ENCODE results near the gene NEDD4L. TPM values are rescaled to one million over a fixed set of nuclear protein-coding genes. Genes with fewer than 3 reads are reported as not detected.

The NEDD4L gene
- polyA plus RNA-seq, 1 donor (not counting 4 experiments of a cell fraction or from before 2014, with no cell fraction given), result 52.6 TPM

DNA sequence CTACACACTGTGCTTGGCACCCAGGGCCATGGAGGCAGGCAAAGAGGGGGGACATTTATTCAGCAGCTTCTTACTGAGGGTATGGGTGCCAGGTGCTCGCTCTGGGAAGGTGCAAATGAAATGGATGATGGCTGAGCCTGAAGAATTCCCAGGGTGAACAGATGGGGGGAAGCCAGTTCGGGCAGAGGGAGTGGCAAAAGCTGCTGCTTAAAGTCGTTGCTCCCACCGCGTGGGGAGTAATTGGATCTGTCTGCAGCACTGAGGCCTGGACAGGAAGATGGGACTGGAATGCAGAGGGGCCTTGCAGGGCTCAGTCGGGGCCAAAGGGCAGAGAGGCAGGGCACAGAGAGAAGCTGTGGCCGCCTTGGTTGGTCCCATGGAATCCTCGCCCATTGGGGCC lies 51.2 kb downstream of the NEDD4L start:
- peaks cover 16% of the 10 kb centered on the region for H3K4me1 ChIP-seq (ENCODE audit: control insufficient read depth, extremely low read depth, insufficient read depth, low read length)
- H4K20me1 ChIP-seq (ENCODE audit: control insufficient read depth, extremely low read depth, insufficient read depth, low read length), result no peaks in the 10 kb centered on the region
- H3K9ac ChIP-seq (ENCODE audit: control insufficient read depth, extremely low read depth, insufficient read depth, low read length), result no peak overlapping the region
- no peaks in the 10 kb centered on the region for H3K79me2 ChIP-seq (ENCODE audit: control insufficient read depth, insufficient read depth, low read length)
- H3K36me3 ChIP-seq (ENCODE audit: control insufficient read depth in 2 of 2, extremely low read depth in 1 of 2, insufficient read depth in 2 of 2, low read length in 2 of 2), result no peaks in the 10 kb centered on the region
- no peak for DNase-seq (ENCODE audit: low read depth, low spot score)
- dilution Hi-C loops (cut with MboI; ENCODE audit: extremely low pct_ligation_motif_present, low sequenced_read_pairs), result no loop called here
- no peak overlapping the region for H2AFZ ChIP-seq (ENCODE audit: control insufficient read depth, low read length)
- no peaks in the 10 kb centered on the region for H3K9me1 ChIP-seq (ENCODE audit: control insufficient read depth, extremely low read depth, insufficient read depth, low read length)
- no peak overlapping the region for H3K27ac ChIP-seq (ENCODE audit: control insufficient read depth, insufficient read depth, low read length)
- no peaks in the 10 kb centered on the region for H3K27me3 ChIP-seq (ENCODE audit: control insufficient read depth, extremely low read depth, insufficient read depth, low read length)
- FAIRE-seq, result no peak
- no peak overlapping the region for H3K4me3 ChIP-seq (ENCODE audit: control insufficient read depth in 2 of 3, extremely low read depth in 1 of 3, insufficient read depth in 2 of 3, low read depth in 1 of 3, low read length in 3 of 3)
- H3K9me3 ChIP-seq (ENCODE audit: control insufficient read depth, low read depth, low read length), result no peaks in the 10 kb centered on the region
- TF ChIP-seq EZH2 (IDR thresholded peaks at IDR 0.05; ENCODE audit: low read length), result no peak
- TF ChIP-seq, protein P1, sequence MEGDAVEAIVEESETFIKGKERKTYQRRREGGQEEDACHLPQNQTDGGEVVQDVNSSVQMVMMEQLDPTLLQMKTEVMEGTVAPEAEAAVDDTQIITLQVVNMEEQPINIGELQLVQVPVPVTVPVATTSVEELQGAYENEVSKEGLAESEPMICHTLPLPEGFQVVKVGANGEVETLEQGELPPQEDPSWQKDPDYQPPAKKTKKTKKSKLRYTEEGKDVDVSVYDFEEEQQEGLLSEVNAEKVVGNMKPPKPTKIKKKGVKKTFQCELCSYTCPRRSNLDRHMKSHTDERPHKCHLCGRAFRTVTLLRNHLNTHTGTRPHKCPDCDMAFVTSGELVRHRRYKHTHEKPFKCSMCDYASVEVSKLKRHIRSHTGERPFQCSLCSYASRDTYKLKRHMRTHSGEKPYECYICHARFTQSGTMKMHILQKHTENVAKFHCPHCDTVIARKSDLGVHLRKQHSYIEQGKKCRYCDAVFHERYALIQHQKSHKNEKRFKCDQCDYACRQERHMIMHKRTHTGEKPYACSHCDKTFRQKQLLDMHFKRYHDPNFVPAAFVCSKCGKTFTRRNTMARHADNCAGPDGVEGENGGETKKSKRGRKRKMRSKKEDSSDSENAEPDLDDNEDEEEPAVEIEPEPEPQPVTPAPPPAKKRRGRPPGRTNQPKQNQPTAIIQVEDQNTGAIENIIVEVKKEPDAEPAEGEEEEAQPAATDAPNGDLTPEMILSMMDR (optimal IDR thresholded peaks at IDR 0.05 in 1 of 3, IDR thresholded peaks at IDR 0.05 in 1 of 3, conservative IDR thresholded peaks at IDR 0.05 in 1 of 3; ENCODE audit: extremely low read depth in 1 of 3, insufficient read depth in 2 of 3, low read length in 3 of 3), result no peak
- no peak overlapping the region for H3K4me2 ChIP-seq (ENCODE audit: control insufficient read depth, extremely low read depth, insufficient read depth, low read depth, low read length)

DNA sequence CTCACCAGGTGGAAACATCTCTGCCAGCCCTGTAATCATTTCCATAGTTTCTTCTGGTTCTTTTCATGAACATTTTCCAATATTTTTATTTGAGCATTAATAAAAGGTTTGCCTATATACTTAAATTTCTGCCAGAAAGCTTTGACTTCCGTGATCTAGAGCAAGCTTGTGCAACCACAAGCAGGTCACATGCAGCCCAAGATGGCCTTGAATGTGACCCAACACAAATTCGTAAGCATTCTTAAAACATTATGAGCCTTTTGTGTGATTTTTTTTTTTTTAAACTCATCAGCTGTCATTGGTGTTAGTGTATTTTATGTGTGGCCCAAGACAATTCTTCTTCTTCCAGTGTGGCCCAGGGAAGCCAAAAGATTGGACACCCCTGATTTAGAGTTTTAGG lies 51.6 kb downstream of the NEDD4L start:
- DNase-seq (ENCODE audit: low read depth, low spot score) (no peak), FAIRE-seq (no peak)
- H3K4me1 ChIP-seq (ENCODE audit: control insufficient read depth, extremely low read depth, insufficient read depth, low read length), result peaks cover 15% of the 10 kb centered on the region
- H3K9ac ChIP-seq (ENCODE audit: control insufficient read depth, extremely low read depth, insufficient read depth, low read length), result no peak overlapping the region
- no peaks in the 10 kb centered on the region for H3K9me3 ChIP-seq (ENCODE audit: control insufficient read depth, low read depth, low read length)
- no peak for TF ChIP-seq EZH2 (IDR thresholded peaks at IDR 0.05; ENCODE audit: low read length)
- H3K4me2 ChIP-seq (ENCODE audit: control insufficient read depth, extremely low read depth, insufficient read depth, low read depth, low read length), result no peak overlapping the region
- H2AFZ ChIP-seq (ENCODE audit: control insufficient read depth, low read length), result no peak overlapping the region
- H4K20me1 ChIP-seq (ENCODE audit: control insufficient read depth, extremely low read depth, insufficient read depth, low read length), result no peaks in the 10 kb centered on the region
- no peaks in the 10 kb centered on the region for H3K79me2 ChIP-seq (ENCODE audit: control insufficient read depth, insufficient read depth, low read length)
- no peak overlapping the region for H3K4me3 ChIP-seq (ENCODE audit: control insufficient read depth in 2 of 3, extremely low read depth in 1 of 3, insufficient read depth in 2 of 3, low read depth in 1 of 3, low read length in 3 of 3)
- no peak overlapping the region for H3K27ac ChIP-seq (ENCODE audit: control insufficient read depth, insufficient read depth, low read length)
- dilution Hi-C loops (cut with MboI; ENCODE audit: extremely low pct_ligation_motif_present, low sequenced_read_pairs), result no loop called here
- no peaks in the 10 kb centered on the region for H3K9me1 ChIP-seq (ENCODE audit: control insufficient read depth, extremely low read depth, insufficient read depth, low read length)
- H3K27me3 ChIP-seq (ENCODE audit: control insufficient read depth, extremely low read depth, insufficient read depth, low read length), result no peaks in the 10 kb centered on the region
- no peaks in the 10 kb centered on the region for H3K36me3 ChIP-seq (ENCODE audit: control insufficient read depth in 2 of 2, extremely low read depth in 1 of 2, insufficient read depth in 2 of 2, low read length in 2 of 2)

DNA sequence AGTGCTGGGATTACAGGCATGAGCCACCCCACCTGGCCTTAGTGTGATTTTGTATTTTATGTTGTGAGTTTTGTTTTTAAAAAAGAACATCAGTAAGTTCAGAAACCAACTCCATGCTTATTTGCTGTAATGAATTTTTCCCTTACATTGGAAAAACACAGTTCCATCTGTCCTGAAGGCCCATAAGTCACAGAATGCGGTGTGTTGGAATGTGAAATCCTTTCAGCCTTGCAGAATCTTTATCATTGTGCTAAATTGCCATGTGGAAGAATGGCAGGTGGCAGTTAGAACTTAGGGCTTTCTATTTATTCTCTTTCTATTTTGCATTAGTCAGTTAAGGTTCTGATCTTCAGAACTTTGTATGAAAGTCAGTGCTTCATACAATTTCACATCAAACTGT lies 52.6 kb downstream of the NEDD4L start:
- H3K27me3 ChIP-seq (ENCODE audit: control insufficient read depth, extremely low read depth, insufficient read depth, low read length), result no peaks in the 10 kb centered on the region
- H3K9me3 ChIP-seq (ENCODE audit: control insufficient read depth, low read depth, low read length), result no peaks in the 10 kb centered on the region
- H4K20me1 ChIP-seq (ENCODE audit: control insufficient read depth, extremely low read depth, insufficient read depth, low read length), result no peaks in the 10 kb centered on the region
- no peak overlapping the region for H3K27ac ChIP-seq (ENCODE audit: control insufficient read depth, insufficient read depth, low read length)
- H2AFZ ChIP-seq (ENCODE audit: control insufficient read depth, low read length), result no peak overlapping the region
- DNase-seq (ENCODE audit: low read depth, low spot score) (no peak), FAIRE-seq (no peak)
- no peak for TF ChIP-seq EZH2 (IDR thresholded peaks at IDR 0.05; ENCODE audit: low read length)
- TF ChIP-seq, protein P1 (optimal IDR thresholded peaks at IDR 0.05 in 1 of 3, IDR thresholded peaks at IDR 0.05 in 1 of 3, conservative IDR thresholded peaks at IDR 0.05 in 1 of 3; ENCODE audit: extremely low read depth in 1 of 3, insufficient read depth in 2 of 3, low read length in 3 of 3), result no peak
- H3K79me2 ChIP-seq (ENCODE audit: control insufficient read depth, insufficient read depth, low read length), result no peaks in the 10 kb centered on the region
- dilution Hi-C loops (cut with MboI; ENCODE audit: extremely low pct_ligation_motif_present, low sequenced_read_pairs), result no loop called here
- H3K9ac ChIP-seq (ENCODE audit: control insufficient read depth, extremely low read depth, insufficient read depth, low read length), result no peak overlapping the region
- no peaks in the 10 kb centered on the region for H3K9me1 ChIP-seq (ENCODE audit: control insufficient read depth, extremely low read depth, insufficient read depth, low read length)
- H3K4me3 ChIP-seq (ENCODE audit: control insufficient read depth in 2 of 3, extremely low read depth in 1 of 3, insufficient read depth in 2 of 3, low read depth in 1 of 3, low read length in 3 of 3), result no peak overlapping the region
- H3K4me1 ChIP-seq (ENCODE audit: control insufficient read depth, extremely low read depth, insufficient read depth, low read length), result peaks cover 5% of the 10 kb centered on the region
- no peak overlapping the region for H3K4me2 ChIP-seq (ENCODE audit: control insufficient read depth, extremely low read depth, insufficient read depth, low read depth, low read length)
- H3K36me3 ChIP-seq (ENCODE audit: control insufficient read depth in 2 of 2, extremely low read depth in 1 of 2, insufficient read depth in 2 of 2, low read length in 2 of 2), result no peaks in the 10 kb centered on the region

Data from keratinocyte (primary cell).